ENCODE measurements around the gene C20orf173.
"Not testable (repeated sequence)": the region's sequence is repeated elsewhere in the genome, so short reads cannot be mapped to it uniquely, and the experiment has no call there.

C20orf173 gene, protein sequence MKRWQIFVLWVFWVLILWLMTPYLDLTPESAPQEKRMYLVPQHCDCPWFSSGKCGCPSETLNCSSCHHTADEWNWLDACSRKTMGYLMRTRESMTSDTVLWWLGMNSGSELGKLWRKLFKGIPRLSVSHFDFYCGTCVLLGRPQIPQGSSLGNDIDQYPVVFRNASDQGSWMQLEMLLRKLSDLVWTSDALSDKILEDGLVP

DNA sequence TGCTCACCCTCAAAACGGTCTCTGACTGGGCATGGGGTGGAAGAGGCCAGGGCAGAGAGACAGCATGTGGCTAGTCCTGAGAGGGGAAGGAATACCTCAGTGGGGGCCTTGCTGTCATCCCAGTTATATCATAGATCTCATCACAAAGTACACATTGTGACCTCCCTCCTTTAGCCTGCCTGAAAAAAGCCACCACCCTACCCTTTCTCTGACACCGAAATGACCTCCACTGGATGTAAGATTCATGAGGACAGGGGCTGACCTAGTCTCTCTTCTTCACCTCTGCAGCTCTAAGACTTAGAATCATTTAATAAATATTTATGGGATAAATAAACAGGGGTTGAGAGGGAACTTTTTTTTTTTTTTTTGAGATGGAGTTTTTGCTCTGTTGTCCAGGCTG is at the start of gene C20orf173:
C20orf173 (minus strand) TSS at position 101 of the 400 bp plus-strand sequence. CDS start 279 bp downstream, outside the sequence.
- DNase-seq, result no peak

DNA sequence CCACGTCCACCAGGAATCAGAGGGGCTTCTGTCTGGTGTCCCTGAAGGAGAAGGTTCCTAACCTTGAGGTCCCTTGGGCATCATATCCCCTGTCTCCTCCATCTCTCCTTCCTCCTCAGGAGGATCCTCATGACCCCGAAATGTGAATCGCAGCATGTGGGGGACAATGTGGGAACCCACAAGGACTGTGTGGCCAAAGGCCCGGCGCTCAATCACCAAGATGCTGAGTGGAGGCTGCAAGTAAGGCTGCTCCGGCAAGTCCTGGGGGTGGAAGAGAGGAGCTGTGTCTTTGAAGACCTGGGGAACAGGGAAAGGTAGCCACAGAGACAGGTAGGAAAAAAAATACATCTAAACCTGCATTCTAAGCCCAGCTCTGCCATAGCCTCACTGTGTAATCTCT is 49.7 kb upstream of the C20orf173 start:
- no peak for DNase-seq

DNA sequence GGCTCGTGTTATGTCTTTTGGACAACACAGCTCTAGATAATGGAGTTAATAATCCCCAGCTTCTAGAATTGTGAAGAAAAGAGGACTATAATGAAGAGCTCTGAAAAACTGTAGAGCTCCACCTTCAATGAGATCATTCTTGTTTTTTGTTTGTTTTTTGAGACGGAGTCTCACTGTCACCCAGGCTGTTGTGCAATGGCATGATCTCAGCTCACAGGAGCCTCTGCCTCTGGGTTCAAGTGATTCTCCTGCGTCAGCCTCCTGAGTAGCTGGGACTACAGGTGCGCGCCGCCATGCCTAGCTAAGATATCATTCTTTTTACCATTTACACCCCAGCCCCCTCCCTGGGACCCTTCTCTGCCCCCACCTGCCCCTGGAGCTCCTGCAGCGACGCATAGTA is 49.0 kb upstream of the C20orf173 start:
- DNase-seq, result no peak

DNA sequence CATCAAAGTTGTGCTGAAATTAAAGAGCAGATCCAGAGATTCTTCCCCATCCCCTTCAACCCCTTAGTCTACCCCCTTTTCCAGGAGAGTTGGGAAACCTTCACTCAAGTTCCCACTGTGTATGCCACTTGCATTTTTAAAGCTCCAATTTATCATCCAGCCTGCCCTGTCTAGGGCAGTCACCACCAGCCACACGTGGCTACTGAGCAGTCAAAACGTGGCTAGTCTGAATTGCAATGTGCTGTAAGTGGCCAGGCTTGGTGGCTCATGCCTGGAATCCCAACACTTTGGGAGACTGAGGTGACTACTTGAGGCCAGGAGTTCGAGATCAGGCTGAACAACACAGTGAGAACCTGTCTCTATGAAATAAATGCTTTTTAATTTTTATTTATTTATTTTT is 47.4 kb upstream of the C20orf173 start:
- no peak for DNase-seq

DNA sequence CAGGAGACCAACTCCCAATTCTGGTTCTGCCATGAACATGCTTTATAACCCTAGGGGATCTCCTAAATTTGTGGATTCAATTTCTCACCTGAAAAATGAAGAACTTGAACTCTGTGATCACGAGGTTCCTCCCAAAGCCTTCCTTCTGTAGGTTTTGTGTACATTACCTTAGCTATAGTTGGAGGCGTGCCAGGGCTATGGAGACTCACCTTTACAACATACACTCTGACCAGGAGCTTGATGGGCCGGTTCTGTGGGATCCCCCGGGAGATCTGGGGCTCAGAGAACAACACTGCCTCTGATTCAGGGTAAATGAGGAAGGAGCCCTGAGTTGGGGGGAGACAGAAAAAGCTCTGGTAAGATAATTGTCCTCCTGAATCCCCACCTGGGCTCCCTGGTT is 46.5 kb upstream of the C20orf173 start:
- no peak for DNase-seq

DNA sequence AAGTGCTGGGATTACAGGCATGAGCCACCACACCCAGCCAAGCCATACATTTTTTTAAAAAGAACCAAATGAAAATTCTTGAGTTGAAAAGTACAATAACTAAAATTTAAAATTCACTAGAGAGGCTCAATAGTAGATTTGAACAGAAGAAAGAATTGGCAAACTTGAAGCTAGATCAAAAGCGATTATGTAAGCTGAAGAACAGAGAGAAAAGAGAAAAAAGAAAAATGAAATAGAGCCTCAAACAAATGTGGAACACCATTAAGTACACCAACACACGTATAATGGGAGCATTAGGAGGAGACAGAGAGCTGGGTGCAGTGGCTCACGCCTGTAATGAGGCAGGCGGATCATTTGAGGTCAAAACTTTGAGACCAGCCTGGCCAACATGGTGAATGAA is 43.4 kb upstream of the C20orf173 start:
- no peak for DNase-seq

DNA sequence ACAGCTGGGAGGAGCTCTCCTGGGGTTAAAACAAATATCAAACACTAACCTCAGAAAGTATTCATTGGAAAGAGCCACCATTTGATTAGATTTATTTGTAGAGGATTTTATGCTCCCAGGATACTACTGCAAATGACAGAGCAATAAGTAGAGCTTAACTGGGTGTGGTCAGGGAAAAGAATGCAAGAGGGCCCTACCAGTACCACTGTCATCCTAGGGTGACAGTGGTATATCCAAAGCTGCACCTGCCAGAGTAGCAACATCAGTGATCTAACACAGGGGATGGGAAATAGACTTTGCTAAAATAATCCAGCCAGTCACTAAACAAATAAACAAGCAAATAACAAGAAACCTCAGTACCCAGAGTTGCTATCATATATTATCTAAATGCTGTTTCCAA is 42.1 kb upstream of the C20orf173 start:
- DNase-seq, result no peak

DNA sequence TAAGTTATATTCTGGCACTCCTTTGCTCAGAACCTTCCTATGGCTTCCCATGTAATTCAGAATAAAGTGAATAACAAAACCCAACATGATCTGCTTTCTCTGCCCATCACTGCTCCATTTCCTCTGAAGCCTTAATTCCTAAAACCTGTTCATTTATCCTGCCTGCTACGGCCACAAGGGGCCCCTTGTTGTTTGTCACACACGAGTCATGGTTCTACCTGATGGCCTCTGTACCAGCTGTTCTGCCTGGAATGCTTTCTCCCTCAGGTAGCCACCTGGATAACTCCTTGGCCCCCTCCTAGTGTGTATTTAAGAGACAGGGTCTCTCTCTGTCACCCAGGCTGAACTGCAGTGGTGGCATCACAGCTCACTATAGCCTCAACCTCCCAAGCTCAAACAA is 39.2 kb upstream of the C20orf173 start:
- DNase-seq, result no peak

DNA sequence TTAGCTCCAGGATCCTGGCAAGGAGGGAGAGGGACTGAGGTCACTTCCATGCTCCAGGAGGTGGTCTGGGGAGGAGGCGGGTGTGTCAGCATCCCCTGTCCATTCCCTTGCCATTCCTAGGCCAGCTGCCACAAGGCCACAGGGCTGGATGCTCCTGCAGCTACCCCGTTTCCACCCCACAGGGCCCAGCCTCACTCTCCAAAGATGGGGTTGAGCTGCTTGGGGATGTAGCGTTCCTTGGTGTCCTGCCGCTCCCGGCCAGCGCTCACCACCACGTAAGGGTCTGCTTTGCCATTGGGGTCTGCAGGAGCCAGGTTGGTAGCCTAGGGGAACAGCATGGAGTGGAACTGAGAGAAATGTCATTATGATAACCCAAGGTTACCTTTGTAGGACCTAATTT is 35.5 kb upstream of the C20orf173 start:
- no peak for DNase-seq

DNA sequence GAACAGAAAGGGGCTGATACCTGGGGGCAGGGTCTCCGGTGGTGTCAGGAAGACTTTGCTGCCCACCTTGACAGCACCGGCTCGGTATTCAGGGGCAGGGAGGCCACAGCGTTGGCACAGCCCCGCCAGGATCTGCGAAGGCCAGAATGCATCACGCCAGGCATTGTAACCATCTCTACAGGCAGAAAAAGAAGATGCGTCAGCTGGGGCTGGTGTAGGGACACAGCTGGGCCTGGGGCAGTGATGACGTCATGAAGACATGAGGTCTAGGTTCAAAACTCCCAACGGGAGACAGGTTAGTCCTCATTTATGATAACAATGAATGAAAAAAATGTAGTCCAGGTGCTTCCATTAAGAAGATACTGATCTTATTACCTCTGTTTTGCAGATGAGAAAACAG is 34.4 kb upstream of the C20orf173 start:
- no peak for DNase-seq

DNA sequence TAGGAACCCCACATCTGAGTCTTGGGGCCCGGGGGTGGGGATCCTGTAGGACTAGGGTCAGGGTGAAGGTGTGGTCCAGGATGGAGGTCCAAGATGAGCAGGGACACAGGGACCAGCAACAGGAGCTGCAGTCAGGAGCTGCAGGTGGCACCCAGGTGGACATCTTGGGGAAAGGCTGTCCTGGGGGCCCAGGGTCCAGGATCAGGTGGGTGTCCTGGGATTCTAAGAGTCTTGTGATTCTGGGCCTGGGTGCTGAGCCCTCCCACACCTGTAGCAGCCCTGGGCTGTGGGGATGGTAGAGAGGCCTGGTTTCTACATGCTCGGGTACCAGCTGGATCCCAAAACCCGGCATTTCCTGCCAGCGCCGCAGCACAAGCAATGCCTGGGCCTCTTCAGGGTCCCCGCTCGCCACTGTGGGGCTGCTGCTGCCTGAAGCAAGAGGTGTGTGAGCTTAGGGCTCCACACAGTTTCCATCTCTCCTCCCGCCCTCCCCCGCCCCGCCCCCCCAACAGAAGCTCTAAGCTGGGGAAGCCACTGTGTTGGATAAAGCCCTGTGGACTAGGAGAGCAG is 33.2 kb upstream of the C20orf173 start:
- DNase-seq, result no peak

DNA sequence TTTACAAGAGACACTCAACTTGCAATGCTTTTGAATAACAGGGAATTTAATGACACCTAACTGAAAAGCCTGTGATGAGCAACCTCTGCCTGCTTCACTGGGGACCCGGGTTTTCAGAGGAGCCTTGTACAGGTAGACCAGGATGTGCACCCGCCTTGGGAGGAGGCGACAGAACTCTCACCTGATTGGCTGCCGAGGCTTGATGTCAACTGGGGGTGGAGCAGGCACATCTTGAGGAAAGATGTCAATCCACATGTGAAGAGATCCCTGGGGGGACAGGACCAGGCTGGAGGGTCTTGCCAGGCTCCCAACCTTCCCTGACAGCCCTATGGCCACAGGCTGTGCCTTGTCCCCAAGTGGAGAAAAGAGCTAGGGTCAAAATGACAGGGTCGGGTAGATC is 32.2 kb upstream of the C20orf173 start:
- no peak for DNase-seq

DNA sequence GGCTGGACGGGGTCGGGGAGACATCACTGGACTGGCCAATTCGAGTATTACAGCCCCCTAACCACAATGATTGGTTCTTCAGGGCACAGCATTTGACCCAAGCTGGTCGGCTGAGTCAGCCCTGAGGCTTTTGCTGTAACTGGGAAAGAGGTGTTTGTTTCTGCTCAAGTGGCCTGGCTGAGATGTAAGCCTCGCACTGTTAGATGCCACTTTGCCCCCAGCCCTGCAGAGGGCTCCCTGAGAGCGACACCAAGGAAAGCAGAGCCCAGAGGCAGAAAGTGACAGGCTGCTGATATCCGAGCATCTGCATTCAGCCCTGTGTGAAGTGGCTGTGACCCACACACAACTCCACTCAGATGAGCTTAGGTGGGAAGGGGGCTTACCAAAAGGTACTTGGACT is 31.8 kb upstream of the C20orf173 start:
- no peak for DNase-seq

DNA sequence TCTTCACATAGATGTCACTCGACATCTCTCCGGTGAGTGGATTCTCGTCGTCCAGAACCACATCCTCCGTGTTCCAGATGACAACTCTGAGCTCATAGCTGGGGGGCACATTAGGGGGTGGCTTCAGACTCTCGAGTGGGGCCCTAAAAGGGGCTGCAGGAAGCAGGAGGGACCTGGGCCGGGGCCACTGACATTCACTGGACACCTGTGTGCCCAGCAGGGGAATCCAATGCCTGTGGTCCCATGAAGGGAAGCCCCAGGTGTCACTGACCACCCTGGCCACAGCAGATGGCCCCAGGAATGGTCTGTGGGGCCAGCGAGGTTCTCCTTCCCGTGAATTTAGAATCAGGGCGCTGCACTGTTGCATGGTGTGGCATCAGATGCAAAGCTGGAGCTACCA is 31.1 kb upstream of the C20orf173 start:
- no peak for DNase-seq

DNA sequence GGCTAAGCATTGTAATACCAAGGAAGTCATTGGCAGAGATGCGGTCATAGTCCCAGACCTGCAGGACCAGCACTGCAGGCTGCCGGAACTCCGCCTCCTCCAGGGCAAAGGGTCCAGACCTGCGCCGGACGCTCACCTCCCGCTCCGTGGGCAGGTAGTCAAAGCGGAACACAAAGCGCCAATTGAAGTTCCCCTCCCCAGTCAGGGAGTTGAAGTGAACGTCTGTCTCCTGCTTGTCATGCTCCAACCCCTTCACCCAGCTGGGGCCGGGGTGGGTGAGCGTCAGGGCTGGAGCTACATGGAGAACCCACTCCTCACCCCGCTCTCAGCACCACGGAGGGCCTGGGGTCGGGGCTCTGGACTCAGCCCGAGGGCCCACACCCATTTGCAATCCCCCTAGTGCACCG is 30.7 kb upstream of the C20orf173 start:
- no peak for DNase-seq

DNA sequence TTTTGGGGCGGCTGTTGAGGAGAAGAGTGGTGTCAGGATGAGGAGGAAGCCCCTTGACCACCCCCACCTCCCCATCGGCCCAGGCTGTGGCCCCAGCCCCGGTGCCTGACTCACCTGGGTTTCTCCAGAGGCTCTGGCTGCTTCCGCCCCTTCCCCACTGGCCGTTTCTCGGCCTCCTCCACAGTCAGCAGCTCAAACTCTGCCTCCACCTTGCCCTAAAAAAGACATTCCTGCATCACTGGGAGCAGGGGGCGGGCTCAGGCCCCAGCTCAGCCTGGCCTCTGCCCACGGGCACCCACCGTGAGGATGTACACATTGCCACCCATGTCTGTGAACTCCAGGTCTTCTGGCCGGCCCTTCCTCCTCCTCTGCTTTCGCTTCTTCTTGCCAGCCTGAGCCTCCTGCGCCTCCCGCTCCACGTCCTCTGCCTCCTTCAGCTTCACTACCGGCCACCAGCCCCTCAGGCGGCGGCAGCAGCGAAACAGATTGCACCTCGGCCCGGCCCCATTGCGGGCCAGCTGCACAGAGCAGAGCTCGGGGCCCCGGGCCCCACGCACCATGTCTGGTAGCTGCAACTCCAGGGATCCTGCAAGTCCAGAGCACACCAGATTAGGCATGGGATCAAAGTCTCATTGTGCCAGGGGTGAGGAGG is 29.7 kb upstream of the C20orf173 start:
- DNase-seq, result no peak

DNA sequence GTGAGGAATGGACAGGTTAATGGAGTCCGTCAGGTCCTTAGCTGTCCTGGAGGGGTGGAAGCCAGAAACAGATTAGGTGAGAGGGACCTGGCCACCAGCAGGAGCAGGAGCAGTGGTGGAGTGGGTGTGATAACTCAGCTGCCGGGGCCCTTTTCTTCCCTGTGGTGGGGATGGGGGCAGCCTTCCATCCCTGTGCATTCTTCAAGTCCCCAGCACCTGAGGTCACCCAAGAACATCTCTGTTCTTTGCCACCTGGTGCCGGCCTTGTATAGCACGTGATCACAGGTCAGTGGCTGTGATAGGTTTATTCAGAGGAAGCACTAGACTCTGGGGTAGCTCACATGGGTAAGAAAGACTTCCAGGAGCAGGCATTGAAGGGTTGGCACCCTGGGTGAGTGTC is 29.0 kb upstream of the C20orf173 start:
- DNase-seq, result no peak

DNA sequence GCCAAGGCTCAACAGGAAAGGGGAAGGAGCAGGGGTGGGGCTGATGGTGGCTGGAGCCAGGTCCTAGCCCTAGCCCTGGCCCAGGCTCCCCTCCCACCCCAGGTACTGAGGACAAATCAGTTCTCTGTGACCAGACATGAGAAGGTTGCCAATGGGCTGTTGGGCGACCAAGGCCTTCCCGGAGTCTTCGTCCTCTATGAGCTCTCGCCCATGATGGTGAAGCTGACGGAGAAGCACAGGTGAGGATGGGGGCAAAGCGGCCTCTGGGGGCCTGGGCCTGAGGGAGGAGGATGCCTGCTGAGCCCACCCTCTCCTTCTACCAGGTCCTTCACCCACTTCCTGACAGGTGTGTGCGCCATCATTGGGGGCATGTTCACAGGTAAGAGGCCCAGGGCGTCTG is 27.4 kb upstream of the C20orf173 start:
- no peak for DNase-seq

DNA sequence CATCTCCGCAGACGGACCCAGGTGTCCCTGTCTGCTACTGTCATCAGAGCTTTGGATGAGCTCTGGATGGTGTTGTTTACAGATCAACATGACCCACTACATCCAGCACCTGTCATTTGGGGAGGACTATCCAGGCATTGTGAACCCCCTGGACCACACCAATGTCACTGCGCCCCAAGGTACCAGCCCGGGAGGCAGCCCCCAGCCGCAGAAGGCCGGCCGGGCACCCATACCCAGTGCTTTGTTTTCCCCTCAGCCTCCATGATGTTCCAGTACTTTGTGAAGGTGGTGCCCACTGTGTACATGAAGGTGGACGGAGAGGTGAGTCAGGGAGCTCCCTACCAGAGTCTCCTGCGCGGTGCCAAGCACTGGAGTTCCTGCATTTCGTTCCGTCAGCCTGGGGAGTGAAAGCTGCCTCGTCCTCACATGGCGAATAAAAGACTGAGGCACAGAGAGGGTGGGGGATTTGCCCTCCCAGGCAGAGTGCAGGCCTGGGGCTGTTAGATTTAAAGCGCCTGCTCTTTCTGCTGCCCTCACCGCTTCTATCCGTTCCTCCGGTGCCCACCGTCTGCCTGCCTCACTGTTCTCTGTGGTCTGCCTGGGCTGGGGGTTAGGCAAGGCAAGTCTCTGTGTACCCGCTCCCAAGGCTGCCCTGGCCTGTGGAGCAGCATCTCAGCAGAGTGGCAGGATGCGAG is 26.6 kb upstream of the C20orf173 start:
- no peak for DNase-seq

DNA sequence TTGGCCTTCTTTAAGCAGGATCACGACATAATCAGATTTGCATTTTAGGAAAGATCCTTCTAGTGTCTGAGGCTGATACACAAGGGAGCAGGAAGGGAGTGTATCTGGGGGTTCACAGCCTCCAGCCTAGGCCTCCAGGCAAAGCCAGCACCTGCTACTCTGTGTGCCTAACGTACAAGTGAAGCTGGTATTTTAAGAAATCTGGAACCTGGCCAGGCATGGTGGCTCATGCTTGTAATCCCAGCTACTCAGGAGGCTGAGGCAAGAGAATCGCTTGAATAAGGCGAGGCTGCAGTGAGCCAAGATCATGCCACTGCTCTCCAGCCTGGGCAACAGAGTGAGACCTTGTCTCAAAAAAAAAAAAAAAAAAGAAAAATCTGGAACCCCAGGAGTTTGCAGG is 26.0 kb upstream of the C20orf173 start:
- not testable (repeated sequence) for DNase-seq

DNA sequence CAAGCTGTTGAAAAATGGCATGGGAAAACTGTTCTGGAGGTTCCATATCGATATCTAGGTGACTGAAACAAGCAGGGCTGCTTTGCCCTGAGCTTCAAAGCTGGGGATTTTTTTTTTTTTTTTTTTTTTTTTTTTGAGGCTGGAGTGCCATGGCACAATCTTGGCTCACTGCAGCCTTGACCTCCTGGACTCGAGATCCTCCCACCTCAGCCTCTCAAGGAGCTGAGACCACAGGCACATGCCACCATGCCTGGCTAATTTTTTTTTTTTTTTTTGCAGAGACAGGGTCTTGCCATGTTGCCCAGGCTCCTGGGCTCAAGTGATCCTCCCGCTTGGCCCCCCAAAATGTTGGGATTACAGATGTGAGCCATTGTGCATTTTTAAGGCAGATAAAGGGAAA is 23.5 kb upstream of the C20orf173 start:
- no peak for DNase-seq

DNA sequence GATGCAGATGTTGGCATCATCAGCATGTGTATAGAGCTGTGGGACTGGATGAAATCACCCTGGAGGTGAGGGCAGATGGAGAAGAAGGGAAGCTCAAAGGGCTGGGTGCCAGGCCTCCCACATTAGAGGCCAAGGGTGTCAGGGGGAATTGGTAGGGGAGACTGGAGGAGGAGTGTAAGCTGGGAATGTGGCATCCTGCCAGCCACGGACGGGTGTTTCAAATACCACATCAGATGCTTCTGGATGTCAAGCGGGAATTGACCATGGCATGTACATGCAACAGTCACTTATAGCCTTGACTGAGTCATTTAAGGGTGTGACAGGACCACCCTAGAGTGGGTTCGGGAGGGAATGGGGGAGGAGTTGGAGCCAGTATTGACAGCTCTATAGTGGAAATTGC is 22.1 kb upstream of the C20orf173 start:
- DNase-seq, result no peak

DNA sequence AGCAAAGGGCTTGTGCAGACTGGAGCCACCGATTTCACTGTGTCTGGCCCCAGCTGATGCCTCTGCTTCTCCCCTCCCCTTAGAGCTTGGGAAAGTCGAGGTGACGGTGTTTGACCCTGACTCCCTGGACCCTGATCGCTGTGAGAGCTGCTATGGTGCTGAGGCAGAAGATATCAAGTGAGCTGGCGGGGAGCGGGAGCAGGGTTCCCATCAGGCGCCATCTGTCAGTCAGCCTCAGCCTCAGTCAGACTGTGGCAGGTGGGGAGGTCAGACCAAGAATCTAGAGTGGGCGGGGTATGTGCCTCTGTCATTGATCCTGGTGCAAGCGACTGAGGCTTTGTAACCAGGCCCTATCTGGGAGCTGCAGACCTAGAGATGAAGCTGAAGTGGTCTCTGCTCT is 17.9 kb upstream of the C20orf173 start:
- DNase-seq, result no peak

DNA sequence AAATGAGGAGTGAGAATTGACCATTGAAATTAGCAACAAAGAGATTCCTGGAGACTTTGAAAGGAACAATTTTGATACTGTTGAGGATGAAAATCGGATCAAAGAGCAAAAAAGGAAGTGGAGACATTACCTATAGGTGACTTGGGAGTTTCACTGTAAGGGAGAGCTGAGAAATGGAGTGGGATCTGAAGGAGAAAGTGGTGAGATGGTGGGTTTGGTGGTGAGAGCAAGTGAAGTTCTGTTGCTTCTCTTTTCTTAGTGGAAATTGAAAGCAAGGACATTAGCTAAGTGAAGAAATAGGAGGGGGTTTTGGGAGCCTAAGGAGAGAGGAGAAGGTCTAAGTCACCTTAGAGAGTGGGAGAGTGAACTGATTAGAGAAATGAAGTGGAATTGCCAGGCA is 16.7 kb upstream of the C20orf173 start:
- DNase-seq, result no peak

All from activated CD4-positive, CD25-positive, alpha-beta regulatory T cell treated with anti-CD3 and anti-CD28 coated beads, Interleukin-2, amount 50 U/mL, for 72 hours (primary cell).